ENCODE measurements around the gene SUN3. TPM values are rescaled to one million over a fixed set of nuclear protein-coding genes. Genes with fewer than 3 reads are reported as not detected.

SUN3 gene
- total and polyA plus RNA-seq, 9 of the 15 experiments (the other 6 are each of a cell fraction or from before 2014, with no cell fraction given) = 0.04 to 0.06 TPM; not detected in 7

DNA sequence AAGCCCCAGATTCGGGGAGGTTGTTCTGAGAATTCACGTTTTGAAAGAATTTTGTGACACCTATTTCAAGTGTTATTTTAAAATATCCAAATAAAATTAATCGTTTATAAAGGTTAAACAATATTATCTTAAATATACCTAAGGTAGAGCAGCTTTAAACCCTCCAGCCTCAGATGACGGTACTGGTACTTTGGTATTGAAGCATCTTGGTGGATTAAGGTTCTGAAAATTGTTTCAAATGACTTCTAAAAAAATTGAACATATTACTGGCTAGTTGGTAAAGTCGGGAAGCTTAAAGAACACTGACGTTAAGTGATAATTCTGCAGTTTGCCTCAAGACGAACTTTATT, 49.1 kb downstream of the SUN3 start (continued):
- TF ChIP-seq PHF21A (IDR thresholded peaks at IDR 0.05; ENCODE audit: borderline replicate concordance, low read depth) (no peak), FOXA3 (CRISPR knock-in tag; conservative IDR thresholded peaks at IDR 0.05 in 1 of 2, IDR thresholded peaks at IDR 0.05 in 1 of 2) (0 out of 4 replicates have a peak, but pooled peaks of 1 of the 2 experiments have one; percentile 12), ZNF764 (CRISPR knock-in tag; IDR thresholded peaks at IDR 0.05; ENCODE audit: low read depth) (no peak), PBX2 (CRISPR knock-in tag; IDR thresholded peaks at IDR 0.05; ENCODE audit: low read depth) (no peak), PBX2 (tag; conservative IDR thresholded peaks at IDR 0.05; ENCODE audit: low read depth) (no peak), SMAD2 (IDR thresholded peaks at IDR 0.05; ENCODE audit: low read depth, low read length) (no peak), CCAR2 (IDR thresholded peaks at IDR 0.05; ENCODE audit: low read depth, low read length) (no peak), NR1H2 (CRISPR knock-in tag; IDR thresholded peaks at IDR 0.05) (no peak), ZNF146 (CRISPR knock-in tag; IDR thresholded peaks at IDR 0.05; ENCODE audit: unreplicated experiment) (no peak), TRIM25 (IDR thresholded peaks at IDR 0.05; ENCODE audit: borderline replicate concordance) (no peak), TEAD1 (CRISPR knock-in tag; IDR thresholded peaks at IDR 0.05) (0 out of 4 replicates have a peak, but pooled peaks of 1 of the 2 experiments have one; percentile 2)
- TF ChIP-seq, protein P1, sequence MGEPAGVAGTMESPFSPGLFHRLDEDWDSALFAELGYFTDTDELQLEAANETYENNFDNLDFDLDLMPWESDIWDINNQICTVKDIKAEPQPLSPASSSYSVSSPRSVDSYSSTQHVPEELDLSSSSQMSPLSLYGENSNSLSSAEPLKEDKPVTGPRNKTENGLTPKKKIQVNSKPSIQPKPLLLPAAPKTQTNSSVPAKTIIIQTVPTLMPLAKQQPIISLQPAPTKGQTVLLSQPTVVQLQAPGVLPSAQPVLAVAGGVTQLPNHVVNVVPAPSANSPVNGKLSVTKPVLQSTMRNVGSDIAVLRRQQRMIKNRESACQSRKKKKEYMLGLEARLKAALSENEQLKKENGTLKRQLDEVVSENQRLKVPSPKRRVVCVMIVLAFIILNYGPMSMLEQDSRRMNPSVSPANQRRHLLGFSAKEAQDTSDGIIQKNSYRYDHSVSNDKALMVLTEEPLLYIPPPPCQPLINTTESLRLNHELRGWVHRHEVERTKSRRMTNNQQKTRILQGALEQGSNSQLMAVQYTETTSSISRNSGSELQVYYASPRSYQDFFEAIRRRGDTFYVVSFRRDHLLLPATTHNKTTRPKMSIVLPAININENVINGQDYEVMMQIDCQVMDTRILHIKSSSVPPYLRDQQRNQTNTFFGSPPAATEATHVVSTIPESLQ (CRISPR knock-in tag; IDR thresholded peaks at IDR 0.05) = no peak
